Mucosa of descending colon (tissue), 3 donors: ENCODE results near the gene PITPNM1. TPM values are rescaled to one million over a fixed set of nuclear protein-coding genes. Genes with fewer than 3 reads are reported as not detected.
A peak's percentile ranks its signal among the peaks of the same experiment; 100 is the strongest.

ENCODE experiments used
- ATAC-seq: fragments of 200-7000 bp; cut with Tn5 transposase; one replicate; pipeline ENCODE4 v1.9.1; 2020; ENCODE audit warnings: mild to moderate bottlenecking, moderate library complexity
- DNase-seq, 3 donors: peaks; one replicate each; pipeline ENCODE4 v3.0.0-alpha.2; 2020
- H3K36me3 ChIP-seq: fragments of 200-600 bp; one replicate; pipeline ENCODE4 v1.8.0; 2021; ENCODE audit warnings: low read depth, mild to moderate bottlenecking
- H3K4me1 ChIP-seq: fragments of 200-600 bp; one replicate; pipeline ENCODE4 v1.8.0; 2021; ENCODE audit warnings: low read depth, mild to moderate bottlenecking
- H3K4me3 ChIP-seq: fragments of 200-600 bp; one replicate; pipeline ENCODE4 v1.8.0; 2021; ENCODE audit warnings: mild to moderate bottlenecking
- H3K9me3 ChIP-seq: fragments of 200-600 bp; one replicate; pipeline ENCODE4 v1.8.0; 2021; ENCODE audit warnings: mild to moderate bottlenecking
- intact Hi-C, 2 donors: fragments of 100-400 bp; cut with DNase I in 1 of 2; cut with micrococcal nuclease in 1 of 2; formaldehyde crosslinking; loops; one replicate each; pipeline versions ENCODE4 v1.11.0 to v1.11.1; 2022; cut with DNase I, micrococcal nuclease
- total RNA-seq, 3 donors: library from RNA; stranded (reverse); fragmentation: NEBNext Ultra II Directional in 2 of 3; extraction: Animal tissue kit (Norgen Biotek cat#: 25700) in 2 of 3; gene quantifications; one replicate each; pipeline versions ENCODE4 v1.2.1 to v1.2.4, GENCODE V29; 2021 to 2023
- TF ChIP-seq, protein P1 (sequence below): fragments of 200-600 bp; IDR thresholded peaks from one replicate; pipeline ENCODE4 v1.8.0; 2022; ENCODE audit warnings: antibody characterized with exemption, mild to moderate bottlenecking
- donor health status: DM: no; HTN: no; CAD: no; lungs with moderate emphysema.
- donor health status: DM: no; HTN: no; CAD: no.
- donor health status: DM: no; HTN: yes; CAD: no.

PITPNM1 gene
- total RNA-seq, 3 donors from 2014 or later: 59.6 to 104 (median 83.7) TPM

DNA sequence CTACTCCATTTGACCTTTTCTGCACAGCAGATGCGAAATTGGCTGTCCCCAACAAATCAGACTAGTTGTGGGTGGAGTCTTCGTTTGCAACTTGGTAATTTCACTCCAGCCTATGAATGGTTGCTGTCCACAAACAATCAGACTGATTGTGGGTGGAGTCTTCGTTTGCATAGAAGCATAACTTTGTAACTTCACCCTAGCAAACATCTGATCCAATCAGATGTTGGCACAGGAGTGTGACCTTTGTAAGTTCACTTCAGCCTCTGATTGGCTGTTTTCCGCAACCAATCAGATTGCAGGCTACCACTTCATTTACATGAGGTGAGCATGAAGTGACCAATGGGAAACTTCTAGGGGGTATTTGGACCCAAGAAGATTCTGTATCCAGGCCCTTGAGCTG, 34.4 kb upstream of the PITPNM1 start:
- ATAC-seq (peak; percentile 48), DNase-seq (no peak)
- H3K4me3 ChIP-seq: no peak overlapping the region
- TF ChIP-seq, protein P1, sequence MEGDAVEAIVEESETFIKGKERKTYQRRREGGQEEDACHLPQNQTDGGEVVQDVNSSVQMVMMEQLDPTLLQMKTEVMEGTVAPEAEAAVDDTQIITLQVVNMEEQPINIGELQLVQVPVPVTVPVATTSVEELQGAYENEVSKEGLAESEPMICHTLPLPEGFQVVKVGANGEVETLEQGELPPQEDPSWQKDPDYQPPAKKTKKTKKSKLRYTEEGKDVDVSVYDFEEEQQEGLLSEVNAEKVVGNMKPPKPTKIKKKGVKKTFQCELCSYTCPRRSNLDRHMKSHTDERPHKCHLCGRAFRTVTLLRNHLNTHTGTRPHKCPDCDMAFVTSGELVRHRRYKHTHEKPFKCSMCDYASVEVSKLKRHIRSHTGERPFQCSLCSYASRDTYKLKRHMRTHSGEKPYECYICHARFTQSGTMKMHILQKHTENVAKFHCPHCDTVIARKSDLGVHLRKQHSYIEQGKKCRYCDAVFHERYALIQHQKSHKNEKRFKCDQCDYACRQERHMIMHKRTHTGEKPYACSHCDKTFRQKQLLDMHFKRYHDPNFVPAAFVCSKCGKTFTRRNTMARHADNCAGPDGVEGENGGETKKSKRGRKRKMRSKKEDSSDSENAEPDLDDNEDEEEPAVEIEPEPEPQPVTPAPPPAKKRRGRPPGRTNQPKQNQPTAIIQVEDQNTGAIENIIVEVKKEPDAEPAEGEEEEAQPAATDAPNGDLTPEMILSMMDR: no peak
- peaks cover 17% of the 10 kb centered on the region for H3K4me1 ChIP-seq
- no peaks in the 10 kb centered on the region for H3K36me3 ChIP-seq
- H3K9me3 ChIP-seq: peaks cover 4% of the 10 kb centered on the region
- intact Hi-C loops: no loop called here

DNA sequence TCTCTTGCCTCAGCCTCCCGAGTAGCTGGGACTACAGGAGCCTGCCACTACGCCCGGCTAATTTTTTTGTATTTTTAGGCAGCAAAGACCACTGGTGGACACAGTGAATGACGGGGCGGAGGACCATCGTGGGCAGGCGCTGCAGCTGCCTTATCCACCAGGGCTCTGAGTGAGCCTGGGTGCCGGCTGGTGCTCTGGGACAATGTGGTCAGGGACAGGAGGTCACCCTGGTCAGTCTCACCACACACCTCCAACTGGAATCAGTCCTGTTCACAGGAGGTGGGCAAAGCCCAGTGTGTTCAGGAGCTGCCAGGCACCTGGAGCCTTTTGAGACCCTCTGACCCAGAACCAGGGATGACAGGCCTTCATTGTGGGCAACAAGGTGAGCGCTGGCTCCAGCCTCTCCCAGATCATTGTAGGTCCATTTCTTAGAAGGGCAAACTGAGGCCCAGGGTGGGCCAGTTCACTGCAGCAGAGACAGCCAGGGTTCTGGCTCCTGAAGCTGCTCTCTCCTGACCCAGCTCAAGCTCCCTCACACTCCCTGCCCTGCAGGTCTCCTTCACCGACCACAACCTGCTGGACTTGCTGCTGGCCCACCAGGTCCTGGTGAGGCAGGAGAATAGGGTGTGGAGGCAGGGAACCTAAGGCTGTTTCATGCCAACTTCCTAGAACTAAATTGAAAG, 33.8 kb upstream of the PITPNM1 start:
- intact Hi-C loops: no loop called here
- peaks cover 13% of the 10 kb centered on the region for H3K4me1 ChIP-seq
- no peak for DNase-seq
- TF ChIP-seq, protein P1: no peak
- H3K36me3 ChIP-seq: no peaks in the 10 kb centered on the region
- H3K4me3 ChIP-seq: no peak overlapping the region
- peaks cover 10% of the 10 kb centered on the region for H3K9me3 ChIP-seq
- no peak for ATAC-seq

DNA sequence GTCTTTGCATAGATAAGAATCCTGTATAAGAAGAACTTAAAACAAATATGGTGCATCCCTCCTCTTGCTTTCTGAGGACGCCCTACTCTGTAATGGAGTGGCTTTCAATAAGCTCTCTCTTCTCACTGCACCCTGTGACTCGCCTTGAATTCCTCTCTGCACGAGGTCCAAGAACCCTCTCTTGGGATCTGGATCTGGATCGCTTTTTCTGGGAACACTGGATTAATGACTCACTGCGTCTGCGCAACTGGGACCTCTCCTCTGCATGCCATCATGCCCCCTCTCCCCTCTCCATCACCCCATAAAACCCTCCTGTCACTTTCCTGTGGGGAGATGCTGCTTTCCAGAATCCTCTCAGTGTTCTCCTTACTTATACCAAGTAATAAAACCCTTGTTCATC, 33.1 kb upstream of the PITPNM1 start:
- H3K36me3 ChIP-seq: no peaks in the 10 kb centered on the region
- intact Hi-C loops: no loop called here
- H3K4me3 ChIP-seq: no peak overlapping the region
- DNase-seq (no peak), ATAC-seq (no peak)
- H3K9me3 ChIP-seq: peaks cover 17% of the 10 kb centered on the region
- TF ChIP-seq, protein P1: no peak
- peaks cover 7% of the 10 kb centered on the region for H3K4me1 ChIP-seq

DNA sequence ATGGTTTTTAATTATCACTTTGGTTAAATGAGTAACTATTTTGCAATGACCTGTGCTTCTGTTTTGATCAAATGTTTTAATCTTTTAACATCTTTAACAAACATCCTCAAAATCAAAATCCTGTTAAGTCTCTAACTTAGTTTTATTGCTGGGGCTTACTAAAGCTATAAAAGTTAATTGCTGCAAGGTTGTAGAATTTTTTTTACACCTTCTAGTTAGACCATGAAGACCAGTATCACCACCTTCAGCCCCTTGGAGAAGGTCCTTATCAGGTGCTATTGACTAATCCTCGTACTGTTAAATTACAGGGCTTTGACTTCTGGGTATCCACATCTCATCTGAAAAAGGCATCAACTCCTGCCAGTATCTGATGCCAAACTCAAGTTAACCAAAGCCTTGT, 30.4 kb upstream of the PITPNM1 start:
- DNase-seq: no peak
- no peaks in the 10 kb centered on the region for H3K36me3 ChIP-seq
- H3K9me3 ChIP-seq: peaks cover 18% of the 10 kb centered on the region
- TF ChIP-seq, protein P1: no peak
- intact Hi-C loops: no loop called here
- peak; percentile 85 for ATAC-seq
- no peaks in the 10 kb centered on the region for H3K4me1 ChIP-seq
- H3K4me3 ChIP-seq: no peak overlapping the region

DNA sequence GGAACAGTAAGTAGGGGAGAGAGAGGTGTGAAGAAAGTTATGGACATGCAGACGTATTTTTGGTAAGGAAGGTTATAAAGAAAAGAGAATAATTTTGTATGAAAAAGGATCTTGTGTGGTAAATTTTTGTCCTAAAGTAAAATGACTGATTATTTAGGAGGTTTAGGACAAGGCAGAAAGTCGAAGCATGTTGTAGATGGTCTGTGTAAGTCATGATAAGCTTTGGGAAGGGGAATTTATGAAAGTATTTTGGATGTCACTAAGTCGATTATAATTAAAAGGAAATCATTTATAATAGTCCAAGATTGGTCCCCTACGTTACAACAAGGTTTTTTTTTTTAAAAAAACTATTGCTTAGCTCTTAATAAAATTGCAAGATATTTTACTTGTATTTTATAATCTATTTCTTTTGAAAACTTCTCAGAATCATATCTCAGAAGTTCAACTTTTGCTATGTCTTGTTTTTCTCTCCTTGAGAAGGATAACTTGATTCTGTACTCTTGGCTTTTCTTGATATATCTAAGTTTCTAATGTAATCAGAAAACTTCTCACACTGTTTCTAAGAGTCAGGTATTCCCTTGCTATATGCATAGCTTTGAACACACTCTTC, 29.0 kb upstream of the PITPNM1 start:
- intact Hi-C loops: no loop called here
- H3K4me3 ChIP-seq: no peak overlapping the region
- H3K36me3 ChIP-seq: no peaks in the 10 kb centered on the region
- DNase-seq: no peak
- TF ChIP-seq, protein P1: no peak
- H3K4me1 ChIP-seq: no peaks in the 10 kb centered on the region
- ATAC-seq: no peak
- H3K9me3 ChIP-seq: peaks cover 18% of the 10 kb centered on the region
